ENCODE data around the gene SLC22A6.

The SLC22A6 gene

DNA sequence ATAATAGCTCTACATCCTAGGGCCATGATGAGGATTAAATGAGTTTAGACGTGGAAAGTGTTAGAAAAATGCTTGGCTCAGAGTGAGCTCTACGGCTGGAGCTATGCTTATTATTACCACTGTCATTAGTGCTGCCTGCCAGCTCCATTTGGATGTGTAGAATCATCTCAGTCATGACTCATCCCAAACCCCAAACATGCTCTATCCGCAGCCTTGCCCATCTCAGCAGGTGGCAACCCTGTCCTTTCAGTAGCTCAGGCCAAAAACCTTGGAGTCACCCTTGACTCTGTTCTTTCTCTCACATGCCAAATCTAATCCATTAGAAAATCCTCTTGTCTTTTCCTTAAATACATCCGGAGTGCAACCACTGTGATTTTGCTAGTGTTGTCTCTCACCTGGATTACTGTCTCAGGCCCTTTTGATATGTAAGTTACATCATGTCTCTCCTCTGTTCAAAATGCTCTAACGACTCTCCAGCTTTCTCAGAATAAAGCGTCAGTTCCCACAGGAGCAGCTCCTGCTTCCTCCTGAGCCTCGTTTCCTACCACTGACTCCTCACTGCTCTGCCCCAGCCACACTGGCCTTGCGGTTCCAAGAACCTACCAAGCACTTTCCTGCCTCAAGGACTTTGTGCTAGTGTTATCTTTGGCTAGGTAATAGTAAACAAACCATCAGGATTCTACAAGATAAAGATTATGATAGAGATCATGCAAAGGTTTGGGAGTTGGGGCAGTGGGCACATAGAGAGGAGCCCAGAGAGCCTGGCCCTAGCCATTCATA, 53.1 kb downstream of the SLC22A6 start:
- DNase-seq = no peak

DNA sequence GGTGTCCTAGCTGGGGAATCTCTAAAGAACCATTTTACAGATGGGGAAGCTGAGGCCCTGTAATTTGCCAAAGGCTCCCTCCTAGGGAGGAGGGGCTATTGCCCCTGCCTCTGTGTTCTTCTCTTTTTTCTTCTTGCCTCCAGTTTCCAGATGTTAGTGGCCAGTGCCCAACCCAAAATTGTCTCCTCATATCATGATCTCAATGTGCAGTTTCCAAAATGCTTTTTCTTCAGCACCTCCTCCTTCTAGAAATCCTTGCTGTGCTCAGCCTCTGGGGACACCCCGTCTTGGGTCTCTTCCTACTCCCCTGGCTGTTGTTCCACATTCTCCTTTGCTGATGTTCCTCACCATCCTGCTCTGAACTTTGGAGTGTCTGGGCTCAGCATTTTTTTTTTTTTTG, 54.1 kb downstream of the SLC22A6 start:
- no peak for DNase-seq

DNA sequence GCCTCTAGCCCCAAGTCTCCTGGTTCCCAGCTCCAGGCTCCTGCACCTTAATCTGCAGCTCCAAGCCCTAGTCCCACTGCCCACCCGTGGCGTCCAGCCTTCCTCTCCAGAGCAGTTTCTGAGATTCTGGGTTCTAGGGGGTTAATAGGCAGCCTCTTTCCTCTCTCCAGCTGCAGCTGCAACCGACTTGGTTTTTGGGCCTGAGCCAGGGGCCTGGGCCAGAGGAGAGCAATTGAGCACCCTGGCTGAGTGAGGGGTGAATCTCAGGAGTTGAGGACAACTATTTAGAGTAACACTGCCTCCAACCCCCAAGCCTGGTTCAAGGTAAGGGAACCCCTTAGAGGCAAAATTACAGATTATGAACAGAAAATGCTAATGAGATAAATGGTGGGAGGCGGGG, 54.6 kb downstream of the SLC22A6 start:
- DNase-seq = no peak

- DNase-seq = no peak
These were observed 56.8 kb downstream of the SLC22A6 start for GRCh38 chr11:62928011-62928410.

DNA sequence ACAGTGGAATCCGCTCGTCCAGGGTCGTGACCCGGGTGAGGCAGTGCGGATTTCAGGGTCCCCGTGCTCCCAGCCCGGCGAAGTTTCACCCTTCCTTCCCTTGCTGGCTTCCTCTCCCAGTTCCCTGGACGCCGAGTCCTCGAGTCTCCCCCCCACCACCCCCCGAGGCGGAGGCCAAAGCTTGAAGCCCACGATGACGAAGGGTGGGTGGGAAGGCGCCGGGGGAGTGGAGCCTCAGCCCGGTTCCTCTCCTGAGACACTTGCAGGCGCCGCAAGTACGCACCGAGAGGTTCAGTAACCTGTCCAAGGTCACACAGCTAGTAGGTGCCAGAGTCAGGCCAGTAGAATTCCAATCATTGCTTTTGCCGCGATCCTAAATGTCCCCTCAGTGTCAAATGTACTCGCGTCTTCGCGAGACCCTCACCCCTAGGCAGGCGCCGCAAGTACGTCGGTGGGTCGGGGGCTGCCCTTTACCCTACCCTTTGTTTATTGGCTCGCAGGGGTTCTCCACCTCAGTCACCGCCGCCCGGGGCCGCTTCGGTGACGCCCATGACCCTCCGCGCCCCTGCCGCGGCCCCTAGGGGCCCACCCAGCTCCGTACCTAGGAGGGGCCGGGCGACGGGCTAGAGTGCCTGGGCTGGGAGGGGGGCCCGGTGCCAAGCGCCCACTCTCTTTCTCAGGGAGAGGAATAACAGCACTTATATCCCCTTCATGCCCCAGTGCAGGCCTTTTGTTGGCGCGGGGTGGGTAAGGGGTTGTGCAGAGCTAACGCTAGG, 57.9 kb downstream of the SLC22A6 start:
- DNase-seq = no peak

Measured in NCI-H524 treated with DMSO at 0.1 percent for 48 hours (cell line).